BE2C (cell line): ENCODE data around the gene ATAD2B.

Source experiments
- DNase-seq: peaks from one replicate; pipeline ENCODE4 v3.0.0-alpha.2; 2020
- H3K27me3 ChIP-seq: fragments of 250-450 bp; sonication (Bioruptor Pico); 2 replicates; pipeline ENCODE4 v1.5.1; 2020; ENCODE audit warnings: mild to moderate bottlenecking
- H3K36me3 ChIP-seq: fragments of 250-450 bp; sonication (Bioruptor Pico); 2 replicates; pipeline ENCODE4 v1.5.1; 2020; ENCODE audit warnings: mild to moderate bottlenecking
- H3K4me1 ChIP-seq: fragments of 250-450 bp; sonication (Bioruptor Pico); 2 replicates; pipeline ENCODE4 v1.5.1; 2020
- H3K4me3 ChIP-seq: 2 replicates; pipeline ENCODE4 v1.5.1; 2011; ENCODE audit warnings: low read depth, low read length
- H3K9me3 ChIP-seq: fragments of 250-450 bp; sonication (Bioruptor Pico); 2 replicates; pipeline ENCODE4 v1.5.1; 2020
- TF ChIP-seq, protein P1 (sequence below): IDR thresholded peaks from 2 replicates; pipeline ENCODE4 v1.5.1; 2012; ENCODE audit warnings: mild to moderate bottlenecking, low read depth, low read length

ATAD2B gene

DNA sequence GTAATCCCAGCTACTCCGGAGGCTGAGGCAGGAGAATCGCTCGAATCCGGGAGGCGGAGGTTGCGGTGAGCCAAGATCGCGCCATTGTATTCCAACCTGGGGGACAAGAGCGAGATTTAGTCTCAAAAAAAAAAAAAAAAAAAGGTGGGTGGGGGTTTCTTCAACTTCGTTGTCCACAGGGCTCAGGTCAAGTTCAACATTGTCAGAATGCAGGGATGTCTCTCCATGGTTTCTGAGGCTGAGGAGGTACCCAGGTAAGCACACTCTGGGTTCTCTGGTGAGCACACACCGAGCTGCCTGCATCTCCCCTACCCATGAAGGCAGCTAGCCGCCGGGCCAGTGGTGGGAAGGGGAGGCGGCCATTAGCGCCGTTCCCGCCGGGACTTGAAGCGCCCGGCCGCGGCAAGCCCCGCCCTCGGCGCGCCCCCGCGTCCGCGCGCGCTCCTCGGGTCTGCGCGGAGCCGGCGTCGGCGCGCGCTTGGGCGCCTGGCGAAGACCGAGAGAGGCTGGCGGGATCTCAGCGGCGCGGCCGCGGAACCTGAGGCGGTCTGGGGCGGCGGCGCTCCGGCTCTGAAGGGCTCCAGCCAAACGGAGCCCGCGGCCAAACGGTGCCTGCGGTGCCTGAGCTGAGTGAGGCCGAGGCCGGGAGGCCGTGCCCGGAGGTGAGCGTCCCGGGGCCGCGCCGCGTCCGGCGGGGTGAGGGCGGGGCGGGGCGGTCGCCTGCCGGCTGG is 13.2 kb upstream of the ATAD2B start, which contains the start of gene UBXN2A:
Gene UBXN2A (plus strand): TSS at position 477 of the 731 bp plus-strand sequence. CDS start 17,852 bp downstream, outside the sequence.
- peak within 1 kb of the TSS; percentile 85 for H3K4me3 ChIP-seq
- no peaks in the 10 kb centered on the region; the same call in 1 of the 2 replicates for H3K4me1 ChIP-seq
- H3K36me3 ChIP-seq, result peaks cover 5% of the 10 kb centered on the region
- H3K27me3 ChIP-seq, result no peaks in the 10 kb centered on the region
- TF ChIP-seq, protein P1, sequence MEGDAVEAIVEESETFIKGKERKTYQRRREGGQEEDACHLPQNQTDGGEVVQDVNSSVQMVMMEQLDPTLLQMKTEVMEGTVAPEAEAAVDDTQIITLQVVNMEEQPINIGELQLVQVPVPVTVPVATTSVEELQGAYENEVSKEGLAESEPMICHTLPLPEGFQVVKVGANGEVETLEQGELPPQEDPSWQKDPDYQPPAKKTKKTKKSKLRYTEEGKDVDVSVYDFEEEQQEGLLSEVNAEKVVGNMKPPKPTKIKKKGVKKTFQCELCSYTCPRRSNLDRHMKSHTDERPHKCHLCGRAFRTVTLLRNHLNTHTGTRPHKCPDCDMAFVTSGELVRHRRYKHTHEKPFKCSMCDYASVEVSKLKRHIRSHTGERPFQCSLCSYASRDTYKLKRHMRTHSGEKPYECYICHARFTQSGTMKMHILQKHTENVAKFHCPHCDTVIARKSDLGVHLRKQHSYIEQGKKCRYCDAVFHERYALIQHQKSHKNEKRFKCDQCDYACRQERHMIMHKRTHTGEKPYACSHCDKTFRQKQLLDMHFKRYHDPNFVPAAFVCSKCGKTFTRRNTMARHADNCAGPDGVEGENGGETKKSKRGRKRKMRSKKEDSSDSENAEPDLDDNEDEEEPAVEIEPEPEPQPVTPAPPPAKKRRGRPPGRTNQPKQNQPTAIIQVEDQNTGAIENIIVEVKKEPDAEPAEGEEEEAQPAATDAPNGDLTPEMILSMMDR, result no peak
- peak; percentile 88 for DNase-seq
- no peaks in the 10 kb centered on the region for H3K9me3 ChIP-seq

DNA sequence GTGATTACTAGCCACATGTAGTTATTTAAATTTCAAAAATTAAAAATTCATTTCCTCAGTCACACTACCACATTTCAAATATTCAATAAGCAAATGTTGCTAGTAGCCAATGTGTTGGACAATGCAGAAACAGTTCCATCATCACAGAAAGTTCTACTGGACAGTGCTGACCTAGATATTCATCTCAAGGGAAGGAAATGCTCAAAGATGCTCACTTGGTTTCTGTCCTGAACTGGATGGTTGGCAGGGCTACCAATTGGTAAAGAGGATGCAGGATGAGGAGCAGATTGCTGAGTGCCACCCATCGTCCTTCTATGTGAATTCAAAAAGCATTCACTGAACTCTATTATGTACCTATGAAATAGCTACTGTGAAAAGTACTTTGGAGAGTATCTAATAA is 7.3 kb upstream of the ATAD2B start:
- H3K4me1 ChIP-seq, result no peaks in the 10 kb centered on the region
- H3K4me3 ChIP-seq, result no peak overlapping the region
- TF ChIP-seq, protein P1, result no peak
- DNase-seq, result no peak
- H3K36me3 ChIP-seq, result no peaks in the 10 kb centered on the region
- no peaks in the 10 kb centered on the region for H3K9me3 ChIP-seq
- no peaks in the 10 kb centered on the region for H3K27me3 ChIP-seq

DNA sequence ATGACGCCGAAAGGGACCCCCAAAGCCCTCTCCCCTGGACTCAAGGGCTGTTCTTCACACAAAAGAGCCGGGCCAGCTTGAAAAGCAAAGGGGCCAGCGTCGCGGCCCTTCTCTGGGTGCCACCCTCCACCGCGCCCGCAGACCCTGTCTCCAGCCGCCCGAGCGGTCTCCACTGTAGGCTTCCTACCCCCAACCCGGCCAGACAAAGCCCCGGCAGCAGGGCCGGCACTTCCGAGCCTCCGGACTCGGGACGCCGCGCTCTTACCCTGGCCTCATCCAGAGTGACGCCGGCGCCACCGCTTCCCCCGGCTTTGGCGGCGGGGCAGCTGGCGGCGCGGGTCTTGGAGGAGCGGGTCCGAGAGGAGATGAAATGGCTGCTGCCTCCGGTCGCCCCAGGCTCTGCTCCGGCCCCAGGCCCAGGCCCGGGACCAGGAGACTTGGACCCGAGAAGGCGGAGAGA is 603 bp downstream of the ATAD2B start:
- DNase-seq, result peak; percentile 53
- no peaks in the 10 kb centered on the region; the same call in 1 of the 2 replicates for H3K4me1 ChIP-seq

DNA sequence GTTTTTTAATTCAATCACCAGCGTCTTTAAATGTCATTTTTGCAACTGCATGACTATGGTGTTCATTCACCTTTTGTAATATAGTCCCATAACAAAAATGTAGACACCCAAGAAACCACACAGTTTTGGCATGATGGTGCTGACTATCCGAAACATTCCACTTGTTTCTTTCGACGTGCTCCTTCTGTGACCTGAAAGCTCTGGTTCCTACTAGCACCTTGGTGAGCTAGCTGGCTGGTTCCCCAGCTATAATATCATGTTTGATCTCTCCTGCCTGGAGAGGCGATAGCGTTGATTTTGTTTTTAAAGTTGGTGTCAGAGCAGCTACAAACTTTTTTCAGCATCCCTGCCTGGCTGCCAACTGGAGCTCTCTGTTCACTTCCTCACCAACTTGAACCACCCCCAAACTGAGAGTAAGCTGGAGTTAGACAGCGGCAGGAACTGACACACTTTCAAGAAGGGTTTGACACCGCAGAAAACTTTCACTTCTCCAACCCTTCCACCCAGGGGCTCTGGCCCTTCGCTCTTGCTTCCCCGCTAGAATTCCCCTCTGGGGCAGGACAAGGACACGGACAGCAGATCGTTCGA is 1.1 kb downstream of the ATAD2B start:
- no peaks in the 10 kb centered on the region for H3K9me3 ChIP-seq
- TF ChIP-seq, protein P1, result no peak
- no peaks in the 10 kb centered on the region; the same call in 1 of the 2 replicates for H3K4me1 ChIP-seq
- no peaks in the 10 kb centered on the region for H3K27me3 ChIP-seq
- no peaks in the 10 kb centered on the region for H3K36me3 ChIP-seq
- peak overlapping the region; percentile 97 for H3K4me3 ChIP-seq
- peak; percentile 37 for DNase-seq

More for the DNA sequence above, 603 bp downstream of the ATAD2B start:
- TF ChIP-seq, protein P1, result no peak
- Histone ChIP-seq H3K4me3 (peak overlapping the region; percentile 97), H3K36me3 (no peaks in the 10 kb centered on the region), H3K27me3 (no peaks in the 10 kb centered on the region), H3K9me3 (no peaks in the 10 kb centered on the region)

DNA sequence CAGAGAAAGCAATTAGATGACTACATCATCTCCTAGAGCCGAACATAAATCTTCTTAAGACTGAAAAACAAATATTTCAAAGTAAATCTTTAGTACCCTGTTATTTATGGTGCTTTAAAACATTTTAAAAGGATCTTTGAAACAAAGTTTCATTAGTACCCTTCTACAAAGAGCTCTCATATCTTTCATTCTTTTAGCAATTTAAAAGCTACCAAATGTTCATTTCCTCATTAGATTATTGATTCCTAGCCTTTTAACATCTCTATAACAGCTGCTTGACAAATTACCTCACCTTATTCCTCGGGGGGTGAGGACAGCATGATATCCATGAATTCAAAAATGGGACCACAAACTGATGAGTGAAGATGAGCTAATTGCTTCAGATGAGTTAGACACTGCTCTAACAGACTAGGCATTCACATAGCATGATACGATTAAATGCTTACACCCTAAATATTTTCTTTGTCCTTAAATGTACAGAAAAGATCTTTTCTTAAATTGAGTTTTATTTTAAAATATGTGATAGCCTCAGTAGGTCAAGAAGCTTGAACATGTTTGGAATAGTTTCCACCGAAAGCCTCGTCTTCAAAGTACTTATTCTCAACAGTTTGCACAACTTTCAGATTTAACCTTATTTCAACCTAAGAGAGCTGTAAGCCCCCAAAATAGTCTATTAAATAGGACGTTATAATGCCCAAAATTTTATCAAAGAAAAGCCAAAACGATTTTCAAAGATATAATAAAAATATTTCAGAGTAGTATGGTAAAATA is 2.1 kb downstream of the ATAD2B start:
- H3K4me1 ChIP-seq, result no peaks in the 10 kb centered on the region; the same call in 1 of the 2 replicates
- peak overlapping the region; percentile 97 for H3K4me3 ChIP-seq
- no peaks in the 10 kb centered on the region for H3K36me3 ChIP-seq
- DNase-seq, result no peak
- no peaks in the 10 kb centered on the region for H3K27me3 ChIP-seq
- TF ChIP-seq, protein P1, result no peak
- no peaks in the 10 kb centered on the region for H3K9me3 ChIP-seq
